Omental fat pad (tissue), 4 donors: ENCODE data around the gene SGK2. TPM values are rescaled to one million over a fixed set of nuclear protein-coding genes. Genes with fewer than 3 reads are reported as not detected.

ENCODE experiments used
- ATAC-seq: fragments of 150-250 bp; one replicate; pipeline ENCODE4 v1.9.1; 2016; ENCODE audit warnings: mild to moderate bottlenecking, moderate library complexity; ENCODE audit not compliant: low FRiP score
- DNase-seq: peaks from one replicate; pipeline ENCODE4 v3.0.0-alpha.2; 2019; ENCODE audit warnings: low spot score
- total RNA-seq, 4 donors: library from RNA; depleted of rRNA; stranded (reverse); fragments of >200 nt; gene quantifications; one replicate each; pipeline ENCODE4 v1.1.0, GENCODE V29; 2016
- TF ChIP-seq, protein P1 (sequence below), 3 donors: fragments of 450-650 bp; IDR thresholded peaks; one replicate each; pipeline ENCODE4 v1.5.1; 2016 to 2017; ENCODE audit warnings: antibody characterized with exemption in 3 of 3, mild to moderate bottlenecking in 3 of 3, moderate library complexity in 2 of 3

The SGK2 gene
- total RNA-seq, 4 donors from 2014 or later = 3.6 to 15.1 (median 14.4) TPM

DNA sequence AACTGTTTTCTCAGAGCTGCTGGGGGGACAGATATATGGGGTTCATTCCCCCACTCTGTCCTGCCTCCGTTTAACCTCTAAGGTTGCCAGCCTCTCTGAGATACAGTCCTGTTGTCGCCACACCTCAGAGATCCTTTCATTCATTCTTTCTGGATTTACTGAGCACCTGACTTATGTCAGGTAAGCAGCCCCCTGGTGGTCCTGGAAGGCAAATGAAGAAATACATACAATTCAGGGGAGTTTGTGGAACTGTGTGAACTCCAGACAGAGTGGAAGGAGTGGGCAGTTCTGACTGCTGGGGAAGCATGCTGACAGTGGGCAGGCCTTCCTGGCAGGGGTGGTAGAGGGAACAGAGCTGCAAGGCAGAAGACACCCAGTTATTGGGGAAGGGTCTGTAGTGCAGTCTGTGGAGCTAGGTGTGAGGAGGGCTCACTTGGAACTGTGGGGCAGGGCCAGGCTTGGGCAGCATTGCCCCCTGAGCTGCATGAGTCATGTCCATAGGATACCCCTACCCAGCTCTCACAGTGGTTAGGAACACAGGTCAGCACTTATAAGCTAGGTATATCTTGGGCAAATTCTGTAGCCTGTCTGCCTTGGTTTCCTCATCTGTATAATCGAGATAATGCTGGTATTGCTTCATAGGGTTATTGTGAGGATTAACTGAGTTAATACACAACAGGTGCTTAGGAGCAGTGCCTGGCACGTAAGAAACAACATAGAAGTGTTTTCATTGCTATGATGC lies 12.8 kb upstream of the SGK2 start:
- TF ChIP-seq, protein P1, sequence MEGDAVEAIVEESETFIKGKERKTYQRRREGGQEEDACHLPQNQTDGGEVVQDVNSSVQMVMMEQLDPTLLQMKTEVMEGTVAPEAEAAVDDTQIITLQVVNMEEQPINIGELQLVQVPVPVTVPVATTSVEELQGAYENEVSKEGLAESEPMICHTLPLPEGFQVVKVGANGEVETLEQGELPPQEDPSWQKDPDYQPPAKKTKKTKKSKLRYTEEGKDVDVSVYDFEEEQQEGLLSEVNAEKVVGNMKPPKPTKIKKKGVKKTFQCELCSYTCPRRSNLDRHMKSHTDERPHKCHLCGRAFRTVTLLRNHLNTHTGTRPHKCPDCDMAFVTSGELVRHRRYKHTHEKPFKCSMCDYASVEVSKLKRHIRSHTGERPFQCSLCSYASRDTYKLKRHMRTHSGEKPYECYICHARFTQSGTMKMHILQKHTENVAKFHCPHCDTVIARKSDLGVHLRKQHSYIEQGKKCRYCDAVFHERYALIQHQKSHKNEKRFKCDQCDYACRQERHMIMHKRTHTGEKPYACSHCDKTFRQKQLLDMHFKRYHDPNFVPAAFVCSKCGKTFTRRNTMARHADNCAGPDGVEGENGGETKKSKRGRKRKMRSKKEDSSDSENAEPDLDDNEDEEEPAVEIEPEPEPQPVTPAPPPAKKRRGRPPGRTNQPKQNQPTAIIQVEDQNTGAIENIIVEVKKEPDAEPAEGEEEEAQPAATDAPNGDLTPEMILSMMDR (IDR thresholded peaks at IDR 0.05) = no peak
- ATAC-seq (no peak), DNase-seq (no peak)

DNA sequence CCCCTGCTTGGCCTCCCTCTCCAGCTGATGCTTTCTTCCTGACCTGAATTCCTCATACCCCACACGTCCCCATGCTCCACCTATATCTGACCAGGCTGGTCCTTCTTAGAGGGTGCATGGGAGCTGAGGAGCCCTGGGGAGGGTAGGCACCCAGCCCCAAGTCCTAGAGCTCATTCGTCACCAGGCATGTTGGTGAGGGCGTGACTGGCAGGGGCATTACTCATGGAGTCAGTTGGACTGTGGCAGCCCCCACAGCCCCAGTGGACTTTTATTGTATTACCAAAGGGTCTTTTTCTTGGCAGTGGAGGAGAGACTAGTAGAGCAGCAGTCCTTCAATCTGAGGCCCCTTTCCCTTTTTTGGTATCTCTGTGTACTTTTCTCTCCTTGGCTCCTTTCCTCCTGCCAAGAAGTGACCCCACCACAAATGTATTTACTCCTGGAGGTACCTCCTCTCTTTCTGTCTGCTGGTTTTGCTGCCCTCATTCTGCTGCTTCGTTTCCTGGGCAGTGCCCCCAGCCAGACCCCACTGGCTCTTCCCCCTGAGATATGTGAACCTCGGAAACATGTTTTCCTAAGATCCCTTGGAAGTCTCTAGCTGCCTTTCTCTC lies 10.4 kb upstream of the SGK2 start:
- ATAC-seq = no peak
- TF ChIP-seq, protein P1 (IDR thresholded peaks at IDR 0.05) = no peak
- DNase-seq = no peak

DNA sequence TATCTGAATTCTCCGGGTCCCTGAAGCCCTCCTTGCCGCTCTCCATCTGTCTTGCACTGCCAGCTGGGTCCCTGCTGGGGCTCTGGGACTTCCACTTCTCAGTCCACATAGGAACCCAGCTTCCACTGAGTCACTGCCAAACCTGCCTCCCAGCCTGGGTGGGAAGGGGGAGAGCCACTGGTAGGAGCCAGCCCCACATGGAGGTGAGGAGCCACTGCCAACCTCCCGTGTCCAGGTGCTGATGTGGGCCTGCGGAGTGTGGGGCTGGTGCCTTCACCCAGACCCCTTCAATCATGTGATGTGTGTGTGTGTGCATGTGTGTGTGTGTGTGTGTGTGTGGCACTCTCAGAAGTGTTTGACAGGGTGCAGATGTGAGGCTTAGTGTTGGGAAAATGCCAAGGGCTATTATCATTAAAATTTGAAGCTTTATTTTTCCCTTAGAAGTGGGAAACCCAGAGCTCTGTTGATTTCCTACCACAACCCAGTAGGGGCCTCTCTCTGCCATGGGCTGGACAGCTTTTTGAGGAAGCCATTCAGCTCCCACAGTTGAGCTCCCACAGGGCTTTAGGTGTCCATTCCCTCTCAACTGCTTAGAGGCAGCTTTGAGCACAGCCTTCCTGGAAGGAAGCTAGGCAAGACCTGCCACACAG lies 9.3 kb upstream of the SGK2 start:
- no peak for ATAC-seq
- no peak for DNase-seq
- TF ChIP-seq, protein P1 (IDR thresholded peaks at IDR 0.05) = no peak

- no peak for ATAC-seq
- DNase-seq = no peak
These were observed 8.4 kb upstream of the SGK2 start for GRCh38 chr20:43550456-43550855.

DNA sequence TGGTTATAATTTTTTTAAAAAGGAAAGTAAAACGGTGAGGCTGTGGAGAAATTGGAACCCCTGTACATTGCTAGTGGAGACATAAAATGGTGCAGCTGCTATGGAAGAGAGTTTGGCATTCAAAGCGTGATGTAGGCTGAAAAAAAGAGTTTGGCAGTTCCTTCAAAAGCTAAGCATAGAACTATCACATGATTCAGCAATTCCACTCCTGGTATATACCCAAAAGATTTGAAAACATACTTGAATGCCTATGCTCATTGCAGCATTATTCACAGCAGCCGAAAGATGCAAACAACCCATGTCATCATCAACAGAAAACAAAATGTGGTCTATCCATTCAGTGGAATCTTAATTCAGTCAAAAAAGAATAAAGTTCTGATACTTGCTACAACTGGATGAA lies 4.5 kb upstream of the SGK2 start:
- ATAC-seq (no peak), DNase-seq (no peak)
- TF ChIP-seq, protein P1 (IDR thresholded peaks at IDR 0.05) = no peak

More at GRCh38 chr20:43550456-43550855, 8.4 kb upstream of the SGK2 start:
- TF ChIP-seq, protein P1 (IDR thresholded peaks at IDR 0.05) = no peak

DNA sequence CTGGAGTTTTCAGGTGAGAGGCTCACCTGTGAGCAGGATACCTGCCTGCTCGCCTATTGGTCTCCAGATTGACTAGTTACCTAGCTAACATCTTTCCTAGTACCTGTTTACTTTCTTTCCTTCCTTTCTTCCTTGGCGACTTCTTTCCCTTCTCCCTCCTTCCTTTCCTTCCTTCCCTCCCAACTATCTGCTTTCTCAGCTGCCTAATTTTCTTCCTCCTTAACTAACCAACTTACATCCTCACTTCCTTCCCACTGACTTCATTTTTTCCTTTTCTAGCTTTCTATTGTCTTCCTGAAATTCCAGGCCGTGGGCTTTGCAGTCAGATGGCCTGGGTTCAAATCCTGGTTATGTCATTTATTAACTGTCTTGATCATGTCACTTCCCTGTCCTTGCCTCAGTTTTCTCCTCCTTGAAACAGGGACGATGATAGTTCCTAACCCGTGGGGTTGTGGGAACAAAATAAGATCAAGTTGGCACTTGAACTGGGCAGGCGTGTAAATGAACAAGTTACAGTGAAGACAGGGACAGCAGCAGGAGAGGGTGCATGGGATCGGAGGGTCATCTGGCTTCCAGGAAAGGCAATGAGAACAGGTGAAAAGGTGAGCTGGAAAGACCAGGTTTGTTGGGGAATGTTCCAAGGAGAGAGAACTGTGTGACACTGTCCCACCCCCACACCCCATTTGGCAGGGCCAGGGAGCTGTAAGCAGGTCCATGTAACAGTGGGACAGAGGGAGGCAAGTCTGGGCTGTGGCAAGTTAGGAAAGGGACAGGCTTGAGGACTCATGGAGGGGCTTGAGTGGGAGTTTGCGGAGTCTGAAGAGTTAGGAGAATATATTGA lies 540 bp downstream of the SGK2 start:
- ATAC-seq (no peak), DNase-seq (no peak)
- TF ChIP-seq, protein P1 (IDR thresholded peaks at IDR 0.05) = no peak
